ENCODE results near the gene CAMK1D.

CAMK1D gene

DNA sequence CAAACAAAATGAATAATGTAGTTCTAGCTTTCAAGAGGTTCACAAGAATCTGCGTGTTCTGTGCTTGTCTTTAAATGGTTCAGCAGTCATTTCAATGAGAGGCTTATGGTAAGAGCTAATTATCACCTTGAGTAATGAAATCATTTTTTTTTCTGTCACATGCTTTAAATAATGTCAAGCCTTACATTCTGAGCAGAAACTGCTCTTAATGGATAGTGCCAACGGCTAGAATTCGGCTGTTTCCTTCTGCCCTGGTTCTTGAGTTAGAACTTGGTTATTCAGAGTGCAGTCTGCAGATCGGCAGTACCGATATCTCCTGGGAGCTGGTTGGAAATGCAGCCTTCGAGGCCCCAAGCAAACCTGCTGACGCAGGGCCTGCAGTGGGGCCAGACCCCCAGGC is 316.2 kb downstream of the CAMK1D start:
- no peak for DNase-seq

- no peak for DNase-seq
These were observed 317.7 kb downstream of the CAMK1D start for GRCh38 chr10:12667052-12667451.

DNA sequence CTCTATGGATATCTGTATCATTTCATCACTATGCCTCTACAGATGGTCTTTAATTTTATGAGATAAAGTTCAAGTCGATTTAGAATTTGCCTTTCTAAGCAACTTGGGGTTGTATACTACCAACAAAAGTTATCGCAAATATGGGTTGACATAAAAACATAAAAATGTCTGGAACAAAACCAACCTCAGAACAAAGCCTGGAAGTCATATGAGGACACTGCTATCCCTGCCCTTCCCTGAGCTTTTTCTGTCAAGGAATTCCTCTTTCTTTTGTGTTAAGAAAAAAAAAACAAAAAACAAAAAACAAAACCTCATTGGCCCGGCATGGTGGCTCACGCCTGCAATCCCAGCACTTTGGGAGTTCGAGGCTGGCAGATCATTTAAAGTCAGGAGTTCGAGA is 319.3 kb downstream of the CAMK1D start:
- no peak for DNase-seq

DNA sequence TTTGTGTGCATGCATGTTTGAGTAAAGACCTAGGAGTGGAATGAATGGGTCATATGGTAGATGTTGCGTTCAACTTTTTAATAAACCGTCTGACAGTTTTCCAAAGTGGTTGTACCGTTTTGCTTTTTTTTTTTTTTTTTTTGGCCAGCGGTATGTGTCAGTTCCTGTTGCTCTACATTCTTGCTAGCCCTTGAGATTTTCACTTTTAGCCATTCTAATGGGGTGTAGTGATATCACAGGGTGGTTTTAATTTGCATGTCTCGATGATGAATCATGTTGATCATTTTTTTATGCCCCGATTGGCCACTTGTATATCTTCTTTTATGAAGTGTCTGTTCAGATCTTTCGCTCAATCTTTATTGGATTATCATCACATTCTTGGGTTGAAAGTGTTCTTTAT is 320.7 kb downstream of the CAMK1D start:
- no peak for DNase-seq

- DNase-seq = no peak
These were observed 325.8 kb downstream of the CAMK1D start for GRCh38 chr10:12675186-12675585.

- no peak for DNase-seq
These were observed 330.3 kb downstream of the CAMK1D start for GRCh38 chr10:12679636-12680035.

DNA sequence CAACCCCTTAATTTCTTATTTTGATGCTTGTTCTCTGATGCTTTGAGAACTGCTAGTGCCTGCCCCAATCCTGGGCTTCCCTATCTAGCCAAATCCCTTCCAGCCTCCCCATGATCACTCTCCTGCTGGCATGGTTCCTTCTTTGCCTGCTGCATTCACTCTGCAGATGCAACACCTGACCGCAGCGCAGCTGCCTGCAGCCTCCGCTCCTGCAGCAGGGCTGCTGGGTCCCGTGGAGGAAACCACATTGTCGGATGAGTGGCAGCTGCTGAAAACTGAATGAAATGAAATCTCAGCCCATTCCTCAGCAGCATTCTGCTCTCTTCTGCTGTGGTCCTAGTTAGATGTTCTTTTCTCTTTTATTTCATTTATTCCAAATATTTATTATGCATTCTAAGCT is 331.9 kb downstream of the CAMK1D start:
- no peak for DNase-seq

DNA sequence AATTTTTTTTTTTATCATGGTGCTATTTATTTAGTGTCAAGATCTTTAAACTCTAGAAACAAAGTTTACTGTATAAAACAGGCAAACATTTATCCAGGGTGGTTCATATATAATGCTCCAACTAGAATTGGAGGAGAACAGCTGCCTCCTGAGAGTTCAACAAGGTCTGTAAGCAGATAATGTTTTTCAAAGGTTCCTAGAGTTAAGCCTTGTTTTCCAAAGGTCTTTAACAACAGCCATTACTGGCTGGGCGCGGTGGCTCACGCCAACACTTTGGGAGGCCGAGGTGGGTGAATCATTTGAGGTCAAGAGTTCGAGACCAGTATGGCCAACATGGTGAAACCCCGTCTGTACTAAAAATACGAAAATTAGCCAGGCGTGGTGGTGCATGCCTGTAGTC is 335.4 kb downstream of the CAMK1D start:
- no peak for DNase-seq

GRCh38 chr10:12685261-12686058 is 336.1 kb downstream of the CAMK1D start:
- DNase-seq = no peak

DNA sequence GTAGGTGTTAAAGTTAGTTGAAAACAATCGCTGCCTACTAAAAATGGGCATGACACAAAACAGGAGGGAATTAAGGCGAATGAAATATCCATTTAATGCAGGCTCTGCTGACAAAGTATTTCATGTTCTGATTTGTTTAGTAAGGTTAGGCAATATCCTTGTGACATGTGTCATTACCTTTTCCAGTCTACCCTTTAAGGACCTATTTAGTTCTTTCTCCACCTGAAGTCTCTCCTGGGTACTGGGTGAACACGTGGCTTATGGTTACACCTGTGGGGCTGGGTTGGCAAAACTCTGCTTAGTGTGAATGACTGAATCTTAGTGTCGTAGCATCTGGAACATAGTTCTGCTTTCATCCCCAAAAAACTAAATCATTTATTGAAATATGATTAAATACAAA is 338.6 kb downstream of the CAMK1D start:
- DNase-seq = no peak

- no peak for DNase-seq
These were observed 340.5 kb downstream of the CAMK1D start for GRCh38 chr10:12689893-12690292.

GRCh38 chr10:12690525-12691126 is 341.3 kb downstream of the CAMK1D start:
- no peak for DNase-seq

- no peak for DNase-seq
These were observed 342.2 kb downstream of the CAMK1D start for GRCh38 chr10:12691596-12691995.

DNA sequence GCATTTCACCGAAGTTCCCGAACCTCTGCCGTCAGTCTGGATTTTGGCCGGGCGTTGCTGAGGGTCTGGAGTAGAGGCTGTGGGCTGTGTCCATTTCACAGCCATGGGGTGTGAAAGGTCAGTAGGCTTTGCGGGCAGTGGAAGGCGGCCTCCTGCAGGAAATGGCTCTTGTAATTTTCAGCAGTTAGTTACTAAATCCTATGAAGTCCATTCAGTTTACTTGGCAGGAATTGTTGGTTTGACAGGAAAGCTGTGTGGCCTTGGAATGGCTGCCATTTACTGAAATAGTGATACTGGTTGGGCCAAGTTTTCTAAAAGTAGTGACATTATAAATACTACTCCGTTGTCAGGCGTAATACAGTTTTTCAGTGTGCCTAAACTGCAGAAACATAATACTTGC is 348.4 kb downstream of the CAMK1D start:
- DNase-seq = no peak

DNA sequence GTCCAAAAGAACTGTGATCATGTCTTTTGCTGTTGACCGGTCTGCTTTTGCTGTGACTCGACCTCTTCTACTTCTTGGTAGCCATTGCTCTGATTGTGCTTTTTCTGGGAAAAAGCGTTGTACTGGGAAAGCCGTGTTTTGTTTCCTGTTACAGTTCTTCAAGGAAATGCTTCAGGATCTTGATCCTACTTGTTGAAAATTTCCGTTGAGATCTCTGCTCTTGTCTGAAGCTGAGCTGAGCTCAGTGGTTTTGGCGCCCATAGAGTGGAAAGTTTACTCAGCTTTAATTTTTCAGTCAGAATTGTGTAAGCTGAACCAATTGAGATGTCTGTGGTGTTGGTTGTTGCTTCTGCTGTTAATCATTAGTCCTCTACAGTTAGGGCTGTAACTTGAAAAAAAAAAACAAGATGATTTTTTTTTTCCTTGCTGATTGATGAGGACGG is 349.9 kb downstream of the CAMK1D start:
- no peak for DNase-seq

GRCh38 chr10:12699781-12700556 is 350.6 kb downstream of the CAMK1D start:
- DNase-seq = no peak

GRCh38 chr10:12700557-12700874 is 351.2 kb downstream of the CAMK1D start:
- no peak for DNase-seq

DNA sequence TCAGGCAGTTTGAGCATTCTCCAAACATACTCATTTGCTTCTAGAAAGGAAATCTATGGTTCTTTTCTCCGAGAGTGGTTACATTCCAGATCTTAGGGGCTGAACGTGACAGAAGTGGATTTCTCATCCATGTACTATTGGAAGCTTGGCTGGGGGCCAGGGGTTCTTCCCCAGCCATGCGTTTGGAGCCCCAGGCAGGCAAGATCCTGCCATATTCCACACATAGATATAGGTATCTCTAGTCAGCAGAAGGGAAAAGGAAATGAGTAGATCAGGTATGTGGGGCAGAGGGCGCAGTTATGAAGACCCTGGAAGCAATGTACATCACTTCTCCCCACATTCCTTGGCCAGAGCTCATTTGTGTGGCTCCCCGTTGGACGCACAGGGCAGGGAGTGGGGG is 352.3 kb downstream of the CAMK1D start:
- DNase-seq = no peak

- no peak for DNase-seq
These were observed 352.9 kb downstream of the CAMK1D start for GRCh38 chr10:12702215-12702770.

DNA sequence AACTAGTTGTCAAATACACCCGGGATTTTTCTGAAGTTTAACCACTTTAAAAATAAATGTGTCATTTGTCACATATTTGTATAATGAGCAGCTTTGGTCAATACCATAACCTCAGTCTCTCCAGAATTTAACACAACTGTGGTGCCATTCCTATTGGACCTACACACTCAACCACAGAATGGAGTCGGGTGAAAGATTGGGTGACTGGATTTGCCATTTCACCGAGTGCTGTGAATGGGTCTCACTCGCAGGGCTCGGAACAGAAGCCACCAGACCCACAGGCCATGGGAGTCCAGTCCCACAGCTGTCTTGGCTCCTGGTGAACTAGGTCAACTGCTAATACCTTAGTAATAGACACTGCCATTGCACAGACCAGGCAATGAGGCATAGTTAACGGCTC is 353.8 kb downstream of the CAMK1D start:
- no peak for DNase-seq

DNA sequence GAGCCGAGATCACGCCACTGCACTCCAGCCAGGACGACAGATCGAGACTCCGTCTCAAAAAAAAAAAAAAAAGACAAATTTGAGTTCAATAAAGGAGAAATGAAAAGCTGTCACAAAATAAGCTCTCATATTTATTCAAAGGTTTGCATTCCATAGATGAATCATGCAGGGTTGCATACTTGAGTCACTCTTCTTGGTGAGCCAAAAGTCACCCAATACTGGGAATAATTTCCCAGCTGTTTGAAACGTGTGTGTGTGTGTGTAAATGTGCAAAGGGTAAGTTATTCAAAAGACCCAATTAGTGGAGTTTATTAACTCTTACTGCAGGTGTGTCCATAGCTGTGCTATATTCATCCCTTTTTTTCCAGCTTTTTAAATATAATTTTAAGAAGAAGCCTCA is 354.5 kb downstream of the CAMK1D start:
- no peak for DNase-seq

GRCh38 chr10:12704488-12704887 is 355.1 kb downstream of the CAMK1D start:
- no peak for DNase-seq

DNA sequence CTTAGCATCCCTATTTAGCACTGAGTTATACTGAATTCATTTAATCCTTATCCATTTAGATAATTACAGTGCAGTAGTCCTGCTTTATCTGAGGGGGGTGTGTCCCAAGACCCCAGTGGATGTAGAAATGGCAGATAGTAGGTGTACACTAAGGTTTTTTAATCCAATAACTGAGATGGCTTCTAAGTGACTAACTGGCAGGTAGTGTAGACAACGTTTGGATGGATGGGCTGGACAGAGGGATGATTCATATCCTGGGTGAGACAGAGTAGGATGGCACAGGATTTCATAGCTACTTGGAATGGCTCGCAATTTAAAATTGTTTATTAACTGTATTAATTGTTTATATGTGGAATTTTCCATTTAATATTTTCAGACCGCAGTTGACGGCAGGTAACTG is 356.6 kb downstream of the CAMK1D start:
- DNase-seq = no peak
